PC-9 (cell line): ENCODE data around the gene ZNF692. TPM values are rescaled to one million over a fixed set of nuclear protein-coding genes. Genes with fewer than 3 reads are reported as not detected.

Experiments
- BruUV-seq: library from RNA; stranded (reverse); fragments of 400-500 nt; replicated peaks from 2 replicates; lab custom pipeline; 2021; lab: Mats Ljungman, UMichigan
- CTCF ChIA-PET: fragments of 300-600 bp; sonication (Branson Sonifier 250); formaldehyde crosslinking; loops from one replicate; lab custom pipeline; 2022; ENCODE audit warnings: antibody characterized with exemption; lab: Charles Lee
- POLR2A ChIA-PET: fragments of 300-600 bp; sonication (Branson Sonifier 250); formaldehyde crosslinking; loops from one replicate; lab custom pipeline; 2022; ENCODE audit warnings: antibody characterized with exemption; ENCODE audit not compliant: unreplicated experiment; lab: Charles Lee
- DNase-seq, 2 experiments: peaks; one replicate each; pipeline versions ENCODE4 v3.0.0 to v3.0.0-alpha.2; 2015 to 2022; ENCODE audit warnings: mixed read lengths in 1 of 2
- H2AFZ ChIP-seq: fragments of 200-600 bp; sonication (generic); 2 replicates; pipeline ENCODE4 v1.8.1; 2017; ENCODE audit warnings: antibody characterized with exemption
- H3F3A ChIP-seq: fragments of 200-600 bp; sonication (generic); 2 replicates; pipeline ENCODE4 v1.8.1; 2017; ENCODE audit warnings: antibody characterized with exemption, mild to moderate bottlenecking, low read depth; ENCODE audit not compliant: insufficient read depth
- H3K27ac ChIP-seq: fragments of 200-600 bp; sonication (generic); 2 replicates; pipeline ENCODE4 v1.6.1; 2016; ENCODE audit warnings: mixed run types
- H3K27me3 ChIP-seq: fragments of 200-600 bp; sonication (generic); 2 replicates; pipeline ENCODE4 v1.6.1; 2016; ENCODE audit warnings: low read depth, mixed run types; ENCODE audit not compliant: insufficient read depth
- H3K36me3 ChIP-seq: fragments of 200-600 bp; sonication (generic); 2 replicates; pipeline ENCODE4 v1.6.1; 2016; ENCODE audit warnings: low read depth, mixed run types
- H3K4me1 ChIP-seq: fragments of 200-600 bp; sonication (generic); replicated peaks from 2 replicates; pipeline ENCODE4 v1.6.1; 2016; ENCODE audit warnings: mixed run types; ENCODE audit not compliant: insufficient read depth
- H3K4me2 ChIP-seq: fragments of 200-600 bp; sonication (generic); 2 replicates; pipeline ENCODE4 v1.6.1; 2017; ENCODE audit warnings: mixed run types
- H3K4me3 ChIP-seq: fragments of 200-600 bp; sonication (generic); 2 replicates; pipeline ENCODE4 v1.6.1; 2016; ENCODE audit warnings: mixed run types
- H3K79me2 ChIP-seq: fragments of 200-600 bp; sonication (generic); 2 replicates; pipeline ENCODE4 v1.6.1; 2017; ENCODE audit warnings: low read depth, mixed run types
- H3K9me2 ChIP-seq: fragments of 200-600 bp; sonication (generic); 2 replicates; pipeline ENCODE4 v1.8.1; 2017; ENCODE audit warnings: mild to moderate bottlenecking; ENCODE audit not compliant: insufficient read depth
- H3K9me3 ChIP-seq: fragments of 200-600 bp; sonication (generic); 2 replicates; pipeline ENCODE4 v1.8.1; 2016; ENCODE audit warnings: low read depth; ENCODE audit not compliant: insufficient read depth
- H4K20me1 ChIP-seq: fragments of 200-600 bp; sonication (generic); 2 replicates; pipeline ENCODE4 v1.8.1; 2017; ENCODE audit not compliant: insufficient read depth
- CTCF ChIP-seq: fragments of 200-600 bp; sonication (generic); conservative IDR thresholded peaks from 2 replicates; pipeline ENCODE4 v1.6.1; 2017; ENCODE audit warnings: mixed run types, antibody characterized with exemption, mild to moderate bottlenecking, moderate library complexity
- EZH2 ChIP-seq: fragments of 200-600 bp; sonication (generic); IDR thresholded peaks from 2 replicates; pipeline ENCODE4 v1.8.0; 2017; ENCODE audit warnings: antibody characterized with exemption, low read depth
- intact Hi-C: fragments of 100-400 bp; cut with micrococcal nuclease; formaldehyde crosslinking; loops from one replicate; pipeline ENCODE4 v1.10.0; 2022; ENCODE audit not compliant: unreplicated experiment
- total RNA-seq: library from RNA; stranded (reverse); gene quantifications from 2 replicates; pipeline ENCODE4 v1.2.3, GENCODE V29; 2021

ZNF692 gene
- total RNA-seq, 1 experiment from 2014 or later, result 46.6 TPM

GRCh38 chr1:248881261-248881660, 22.4 kb upstream of the ZNF692 start:
- Histone ChIP-seq H3K4me2 (no peak overlapping the region), H3K27ac (no peak overlapping the region), H4K20me1 (no peaks in the 10 kb centered on the region), H3K36me3 (no peaks in the 10 kb centered on the region), H3K9me2 (no peaks in the 10 kb centered on the region), H3F3A (no peaks in the 10 kb centered on the region), H2AFZ (no peak overlapping the region), H3K79me2 (no peaks in the 10 kb centered on the region), H3K4me3 (no peak overlapping the region), H3K4me1 (no peaks in the 10 kb centered on the region), H3K9me3 (no peaks in the 10 kb centered on the region), H3K27me3 (no peaks in the 10 kb centered on the region)
- no peak for DNase-seq
- POLR2A ChIA-PET, result interaction anchor here (0.7 kb wide), 1 partner anchor 63 kb away, joined by 3 read pairs; no protein-coding TSS in a partner anchor
- TF ChIP-seq EZH2, result no peak
- TF ChIP-seq CTCF, result no peak
- no TSS peak for BruUV-seq
- CTCF ChIA-PET, result no interaction called here
- intact Hi-C loops, result no loop called here

DNA sequence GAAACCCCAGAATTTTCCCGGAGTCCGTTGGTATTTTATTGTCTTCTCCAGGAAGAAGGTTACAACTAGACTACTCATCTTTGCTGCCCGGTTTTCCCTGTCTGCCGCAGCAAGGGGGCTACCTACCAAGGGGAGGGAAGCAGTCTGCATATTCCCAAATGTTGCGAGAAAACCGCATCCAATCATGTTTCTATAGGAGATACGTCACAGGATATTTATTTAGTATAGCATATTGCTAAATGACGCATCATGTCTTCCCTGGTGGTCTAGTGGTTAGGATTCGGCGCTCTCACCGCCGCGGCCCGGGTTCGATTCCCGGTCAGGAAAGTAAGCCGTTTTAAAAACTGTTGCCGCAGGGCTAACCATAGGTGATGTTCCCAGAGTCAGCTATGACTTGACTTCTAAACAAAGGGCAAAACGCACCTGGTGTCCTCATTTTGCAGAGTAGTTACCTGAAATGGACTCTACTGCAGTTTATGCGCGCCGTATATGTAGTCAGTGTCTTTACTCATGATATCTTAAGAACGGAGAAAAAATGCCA, 15.2 kb upstream of the ZNF692 start:
- H3K4me2 ChIP-seq, result peak overlapping the region; percentile 68
- no peaks in the 10 kb centered on the region for H3K27me3 ChIP-seq
- CTCF ChIA-PET, result no interaction called here
- peaks cover 10% of the 10 kb centered on the region for H3K4me1 ChIP-seq
- no peaks in the 10 kb centered on the region for H3K36me3 ChIP-seq
- H3F3A ChIP-seq, result peaks cover 23% of the 10 kb centered on the region
- H3K27ac ChIP-seq, result peak overlapping the region; percentile 83
- H4K20me1 ChIP-seq, result no peaks in the 10 kb centered on the region; the same call in 1 of the 2 replicates
- H3K9me2 ChIP-seq, result no peaks in the 10 kb centered on the region
- POLR2A ChIA-PET, result interaction anchor here (0.5 to 0.6 kb wide), 2 partner anchors 11 to 48 kb away, joined by 3 to 4 read pairs; partner anchors contain the start of gene SH3BP5L
- DNase-seq, result peak; percentile 76 to 86
- H2AFZ ChIP-seq, result no peak overlapping the region; the same call in 1 of the 2 replicates
- no TSS peak for BruUV-seq
- H3K4me3 ChIP-seq, result peak overlapping the region; percentile 75; the same call in 1 of the 2 replicates
- H3K9me3 ChIP-seq, result no peaks in the 10 kb centered on the region
- no peaks in the 10 kb centered on the region for H3K79me2 ChIP-seq
- intact Hi-C loops, result loop anchor here (1.0 kb wide), 4 partner anchors 15 to 48 kb away; partner anchors contain the start of genes PGBD2, ZNF672 and ZNF692
- no peak for TF ChIP-seq CTCF
- no peak for TF ChIP-seq EZH2

DNA sequence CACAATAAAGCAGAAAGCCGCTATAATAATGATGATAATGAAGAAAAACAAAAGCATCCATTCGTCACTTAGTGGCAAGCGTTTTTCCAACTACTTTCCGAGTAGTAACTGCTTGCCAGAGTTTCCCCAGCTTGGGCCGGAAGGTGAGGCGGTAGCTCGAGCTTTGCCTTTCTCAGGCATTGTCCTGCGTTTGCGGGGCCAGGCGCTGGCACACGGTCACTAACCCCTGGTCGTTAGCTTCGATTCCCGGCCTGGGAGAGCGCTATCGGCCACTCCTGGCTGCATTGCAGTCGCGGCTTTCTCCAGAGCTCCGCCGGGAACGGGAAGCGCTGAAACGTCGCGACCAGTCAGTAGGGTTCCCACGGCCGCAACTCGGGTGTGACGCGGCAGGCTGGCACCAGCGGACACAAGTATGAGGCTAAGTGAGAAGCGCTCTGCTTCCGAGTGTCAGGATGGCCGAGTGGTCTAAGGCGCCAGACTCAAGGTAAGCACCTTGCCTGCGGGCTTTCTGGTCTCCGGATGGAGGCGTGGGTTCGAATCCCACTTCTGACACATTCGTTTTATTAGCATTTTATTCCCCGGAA, 14.6 kb upstream of the ZNF692 start:
- H3K4me2 ChIP-seq, result peak overlapping the region; percentile 79
- no peaks in the 10 kb centered on the region for H3K79me2 ChIP-seq
- H3F3A ChIP-seq, result peaks cover 23% of the 10 kb centered on the region
- H4K20me1 ChIP-seq, result no peaks in the 10 kb centered on the region; the same call in 1 of the 2 replicates
- H3K9me2 ChIP-seq, result no peaks in the 10 kb centered on the region
- intact Hi-C loops, result loop anchor here (1.0 kb wide), 3 partner anchors 14 to 47 kb away; partner anchors contain the start of genes ZNF672 and ZNF692
- ChIA-PET POLR2A (interaction anchor here (0.5 to 1.1 kb wide), 2 partner anchors 12 to 35 kb away, joined by 3 to 4 read pairs; partner anchors contain the start of gene ZNF672), CTCF (interaction anchor here (0.5 kb wide), 1 partner anchor 33 kb away, joined by 4 read pairs; no protein-coding TSS in a partner anchor)
- H3K4me1 ChIP-seq, result peaks cover 10% of the 10 kb centered on the region
- H3K9me3 ChIP-seq, result no peaks in the 10 kb centered on the region
- H3K36me3 ChIP-seq, result no peaks in the 10 kb centered on the region
- TF ChIP-seq CTCF (no peak), EZH2 (no peak)
- peak overlapping the region; percentile 75 for H3K4me3 ChIP-seq
- peak overlapping the region; percentile 83 for H3K27ac ChIP-seq
- peak overlapping the region; percentile 94 for H2AFZ ChIP-seq
- BruUV-seq, result no TSS peak
- no peaks in the 10 kb centered on the region for H3K27me3 ChIP-seq
- peak; percentile 89 to 98 for DNase-seq
